KMS-11 (cell line): ENCODE measurements around the gene CATSPER3.

ENCODE experiments used
- H2AFZ ChIP-seq: fragments of 200-600 bp; sonication (generic); 2 replicates; pipeline ENCODE4 v1.6.1; 2016; ENCODE audit warnings: antibody characterized with exemption, mixed run types, low read depth
- H3K27ac ChIP-seq: fragments of 200-600 bp; sonication (generic); 2 replicates; pipeline ENCODE4 v1.6.1; 2016; ENCODE audit warnings: mild to moderate bottlenecking, mixed run types
- H3K27me3 ChIP-seq: fragments of 200-600 bp; sonication (generic); 2 replicates; pipeline ENCODE4 v1.6.1; 2017; ENCODE audit warnings: mild to moderate bottlenecking, low read depth, mixed run types, moderate library complexity; ENCODE audit not compliant: insufficient read depth
- H3K36me3 ChIP-seq: fragments of 200-600 bp; sonication (generic); 2 replicates; pipeline ENCODE4 v1.6.1; 2017; ENCODE audit warnings: mild to moderate bottlenecking, mixed run types; ENCODE audit not compliant: insufficient read depth
- H3K4me1 ChIP-seq: fragments of 200-600 bp; sonication (generic); 2 replicates; pipeline ENCODE4 v1.6.1; 2016; ENCODE audit warnings: mild to moderate bottlenecking, low read depth, mixed run types; ENCODE audit not compliant: poor library complexity, severe bottlenecking
- H3K4me2 ChIP-seq: fragments of 200-600 bp; sonication (generic); 2 replicates; pipeline ENCODE4 v1.7.0; 2016; ENCODE audit warnings: mild to moderate bottlenecking, mixed run types
- H3K4me3 ChIP-seq: fragments of 200-600 bp; sonication (generic); IDR thresholded peaks from 2 replicates; pipeline ENCODE4 v1.6.1; 2017; ENCODE audit warnings: low read depth, low read length, mixed read lengths; ENCODE audit not compliant: insufficient read depth
- H3K79me2 ChIP-seq: fragments of 200-600 bp; sonication (generic); 2 replicates; pipeline ENCODE4 v1.6.1; 2016; ENCODE audit warnings: low read depth, mixed run types; ENCODE audit not compliant: insufficient read depth
- H3K9ac ChIP-seq: fragments of 200-600 bp; sonication (generic); 2 replicates; pipeline ENCODE4 v1.6.1; 2016; ENCODE audit warnings: mild to moderate bottlenecking, mixed run types
- H4K20me1 ChIP-seq: fragments of 200-600 bp; sonication (generic); 2 replicates; pipeline ENCODE4 v1.6.1; 2016; ENCODE audit warnings: mild to moderate bottlenecking, mixed run types; ENCODE audit not compliant: insufficient read depth
- TF ChIP-seq, protein P1 (sequence below): fragments of 200-600 bp; sonication (generic); conservative IDR thresholded peaks from 2 replicates; pipeline ENCODE4 v1.6.1; 2017; ENCODE audit warnings: low read depth, mild to moderate bottlenecking, antibody characterized with exemption, low read length, moderate library complexity, mixed read lengths

Gene CATSPER3

GRCh38 chr5:135040034-135040332 lies 72.3 kb downstream of the CATSPER3 start:
- Histone ChIP-seq H3K9ac (no peak overlapping the region), H3K27ac (no peak overlapping the region), H3K79me2 (no peaks in the 10 kb centered on the region), H3K4me1 (peaks cover under 1% of the 10 kb centered on the region), H3K4me3 (no peak overlapping the region), H2AFZ (no peak overlapping the region), H4K20me1 (no peaks in the 10 kb centered on the region), H3K4me2 (no peak overlapping the region), H3K36me3 (no peaks in the 10 kb centered on the region), H3K27me3 (no peaks in the 10 kb centered on the region)
- TF ChIP-seq, protein P1, sequence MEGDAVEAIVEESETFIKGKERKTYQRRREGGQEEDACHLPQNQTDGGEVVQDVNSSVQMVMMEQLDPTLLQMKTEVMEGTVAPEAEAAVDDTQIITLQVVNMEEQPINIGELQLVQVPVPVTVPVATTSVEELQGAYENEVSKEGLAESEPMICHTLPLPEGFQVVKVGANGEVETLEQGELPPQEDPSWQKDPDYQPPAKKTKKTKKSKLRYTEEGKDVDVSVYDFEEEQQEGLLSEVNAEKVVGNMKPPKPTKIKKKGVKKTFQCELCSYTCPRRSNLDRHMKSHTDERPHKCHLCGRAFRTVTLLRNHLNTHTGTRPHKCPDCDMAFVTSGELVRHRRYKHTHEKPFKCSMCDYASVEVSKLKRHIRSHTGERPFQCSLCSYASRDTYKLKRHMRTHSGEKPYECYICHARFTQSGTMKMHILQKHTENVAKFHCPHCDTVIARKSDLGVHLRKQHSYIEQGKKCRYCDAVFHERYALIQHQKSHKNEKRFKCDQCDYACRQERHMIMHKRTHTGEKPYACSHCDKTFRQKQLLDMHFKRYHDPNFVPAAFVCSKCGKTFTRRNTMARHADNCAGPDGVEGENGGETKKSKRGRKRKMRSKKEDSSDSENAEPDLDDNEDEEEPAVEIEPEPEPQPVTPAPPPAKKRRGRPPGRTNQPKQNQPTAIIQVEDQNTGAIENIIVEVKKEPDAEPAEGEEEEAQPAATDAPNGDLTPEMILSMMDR = no peak

- TF ChIP-seq, protein P1 = no peak
- H4K20me1 ChIP-seq = no peaks in the 10 kb centered on the region
- no peak overlapping the region for H3K4me3 ChIP-seq
- no peaks in the 10 kb centered on the region for H3K27me3 ChIP-seq
- no peak overlapping the region for H3K27ac ChIP-seq
- no peaks in the 10 kb centered on the region for H3K4me1 ChIP-seq
- H3K79me2 ChIP-seq = no peaks in the 10 kb centered on the region
- no peaks in the 10 kb centered on the region for H3K36me3 ChIP-seq
- no peak overlapping the region for H3K4me2 ChIP-seq
- no peak overlapping the region for H3K9ac ChIP-seq
- no peak overlapping the region for H2AFZ ChIP-seq
Measured at GRCh38 chr5:135040333-135041144, 72.8 kb downstream of the CATSPER3 start.

DNA sequence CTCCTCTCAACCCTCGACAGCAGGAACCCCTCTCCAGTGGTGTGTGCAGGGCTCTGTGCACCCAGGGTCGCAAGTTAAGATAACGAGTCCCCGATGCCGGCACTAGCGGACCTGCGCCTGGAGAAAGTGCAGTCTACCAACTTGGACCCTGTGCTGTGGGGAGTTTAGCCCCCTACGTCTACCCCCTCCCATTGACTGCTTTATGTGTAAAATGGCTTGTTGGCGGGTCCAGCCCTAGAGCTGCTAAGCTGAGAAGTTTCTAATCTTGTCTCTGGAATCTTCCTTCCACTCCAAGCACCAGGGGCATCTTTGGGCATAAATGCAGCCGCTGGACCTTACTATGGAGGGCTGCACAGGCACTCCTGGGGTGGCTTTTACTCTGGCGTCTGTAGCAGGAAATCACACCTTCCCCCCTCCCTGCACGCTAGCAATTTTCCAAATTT lies 73.5 kb downstream of the CATSPER3 start:
- no peak overlapping the region for H2AFZ ChIP-seq
- H3K27ac ChIP-seq = no peak overlapping the region
- H4K20me1 ChIP-seq = no peaks in the 10 kb centered on the region
- H3K4me2 ChIP-seq = no peak overlapping the region
- H3K36me3 ChIP-seq = no peaks in the 10 kb centered on the region
- H3K79me2 ChIP-seq = no peaks in the 10 kb centered on the region
- no peaks in the 10 kb centered on the region for H3K4me1 ChIP-seq
- TF ChIP-seq, protein P1 = no peak
- H3K4me3 ChIP-seq = no peak overlapping the region
- H3K9ac ChIP-seq = no peak overlapping the region
- H3K27me3 ChIP-seq = no peaks in the 10 kb centered on the region

GRCh38 chr5:135041726-135042125 lies 74.0 kb downstream of the CATSPER3 start:
- Histone ChIP-seq H3K9ac (no peak overlapping the region), H3K27me3 (no peaks in the 10 kb centered on the region), H4K20me1 (no peaks in the 10 kb centered on the region), H2AFZ (no peak overlapping the region), H3K4me3 (no peak overlapping the region), H3K36me3 (no peaks in the 10 kb centered on the region), H3K27ac (no peak overlapping the region), H3K4me2 (no peak overlapping the region), H3K4me1 (no peaks in the 10 kb centered on the region), H3K79me2 (no peaks in the 10 kb centered on the region)
- TF ChIP-seq, protein P1 = no peak
